ENCODE measurements around the gene TIAM2.

Gene TIAM2

GRCh38 chr6:155292711-155293110, 297.6 kb downstream of the TIAM2 start:
- no peak for DNase-seq (ENCODE audit: low spot score)

GRCh38 chr6:155297669-155298068, 302.6 kb downstream of the TIAM2 start:
- no peak for DNase-seq (ENCODE audit: low spot score)

- DNase-seq (ENCODE audit: low spot score) = no peak
Measured at GRCh38 chr6:155301867-155302266, 306.8 kb downstream of the TIAM2 start.

GRCh38 chr6:155303361-155303870, 308.3 kb downstream of the TIAM2 start:
- no peak for DNase-seq (ENCODE audit: low spot score)

- no peak for DNase-seq (ENCODE audit: low spot score)
Measured at GRCh38 chr6:155306958-155307357, 311.8 kb downstream of the TIAM2 start.

Measured in kidney capillary endothelial cell (primary cell).